Measurements from ENCODE around the gene RPS26. TPM values are rescaled to one million over a fixed set of nuclear protein-coding genes. Genes with fewer than 3 reads are reported as not detected.
"Not testable (repeated sequence)": the region's sequence is repeated elsewhere in the genome, so short reads cannot be mapped to it uniquely, and the experiment has no call there.

Gene RPS26
- total RNA-seq, 2 donors from 2014 or later: 47.4 to 49.0 TPM

GRCh38 chr12:56042430-56042813 is 704 bp downstream of the RPS26 start:
- DNase-seq (ENCODE audit: low spot score in 2 of 2); ATAC-seq; H3K9me3 Mint-ChIP-seq: not testable (repeated sequence)
- Mint-ChIP-seq H3K27ac (peak overlapping the region; percentile 95 to 100), H3K36me3 (peaks cover 24 to 32% of the 10 kb centered on the region in 2 donors)

- no peak for ATAC-seq
- DNase-seq (ENCODE audit: low spot score in 2 of 2): no peak
- Mint-ChIP-seq H3K27ac (peak overlapping the region; percentile 95 to 100), H3K9me3 (no peaks in the 10 kb centered on the region), H3K36me3 (peaks cover 24 to 32% of the 10 kb centered on the region in 2 donors)
Measured at GRCh38 chr12:56042843-56043242, 1.1 kb downstream of the RPS26 start.

- ATAC-seq: no peak
- peak overlapping the region; percentile 32 to 91 for H3K27ac Mint-ChIP-seq
- H3K36me3 Mint-ChIP-seq: peaks cover 24 to 28% of the 10 kb centered on the region in 2 donors
- no peak for DNase-seq (ENCODE audit: low spot score in 2 of 2)
- H3K9me3 Mint-ChIP-seq: no peaks in the 10 kb centered on the region
Measured at GRCh38 chr12:56046027-56046780, 4.5 kb downstream of the RPS26 start.

- H3K9me3 Mint-ChIP-seq: no peaks in the 10 kb centered on the region
- ATAC-seq: no peak
- H3K27ac Mint-ChIP-seq: no peak overlapping the region
- no peaks in the 10 kb centered on the region for H3K36me3 Mint-ChIP-seq
- no peak for DNase-seq (ENCODE audit: low spot score in 2 of 2)
Measured at GRCh38 chr12:56053407-56053893, 11.7 kb downstream of the RPS26 start.

GRCh38 chr12:56059964-56060363 is 18.2 kb downstream of the RPS26 start:
- not testable (repeated sequence) for ATAC-seq; H3K9me3 Mint-ChIP-seq; H3K27ac Mint-ChIP-seq; DNase-seq (ENCODE audit: low spot score in 2 of 2); H3K36me3 Mint-ChIP-seq

GRCh38 chr12:56061982-56062381 is 20.3 kb downstream of the RPS26 start:
- no peaks in the 10 kb centered on the region for H3K36me3 Mint-ChIP-seq
- no peak for ATAC-seq
- H3K9me3 Mint-ChIP-seq: no peaks in the 10 kb centered on the region
- no peak overlapping the region for H3K27ac Mint-ChIP-seq
- no peak for DNase-seq (ENCODE audit: low spot score in 2 of 2)

- DNase-seq (ENCODE audit: low spot score in 2 of 2) (no peak), ATAC-seq (no peak)
- Mint-ChIP-seq H3K36me3 (no peaks in the 10 kb centered on the region), H3K9me3 (no peaks in the 10 kb centered on the region), H3K27ac (no peak overlapping the region)
Measured at GRCh38 chr12:56062996-56063395, 21.3 kb downstream of the RPS26 start.

- Mint-ChIP-seq H3K27ac (no peak overlapping the region), H3K9me3 (no peaks in the 10 kb centered on the region), H3K36me3 (no peaks in the 10 kb centered on the region)
- ATAC-seq: no peak
- DNase-seq (ENCODE audit: low spot score in 2 of 2): no peak
Measured at GRCh38 chr12:56071648-56072047, 29.9 kb downstream of the RPS26 start.

- Mint-ChIP-seq H3K27ac (no peak overlapping the region), H3K36me3 (no peaks in the 10 kb centered on the region), H3K9me3 (no peaks in the 10 kb centered on the region)
- no peak for DNase-seq (ENCODE audit: low spot score in 2 of 2)
- ATAC-seq: no peak
Measured at GRCh38 chr12:56074396-56074795, 32.7 kb downstream of the RPS26 start.

- not testable (repeated sequence) for H3K27ac Mint-ChIP-seq; DNase-seq (ENCODE audit: low spot score in 2 of 2); ATAC-seq; H3K36me3 Mint-ChIP-seq; H3K9me3 Mint-ChIP-seq
Measured at GRCh38 chr12:56077966-56078365, 36.2 kb downstream of the RPS26 start.

GRCh38 chr12:56078427-56078826 is 36.7 kb downstream of the RPS26 start:
- ATAC-seq: no peak

GRCh38 chr12:56078931-56079722 is 37.4 kb downstream of the RPS26 start:
- Mint-ChIP-seq H3K27ac (no peak overlapping the region), H3K36me3 (no peaks in the 10 kb centered on the region), H3K9me3 (no peaks in the 10 kb centered on the region)
- DNase-seq (ENCODE audit: low spot score in 2 of 2) (peak; percentile 65 to 78), ATAC-seq (peak; percentile 51 to 55)

More at GRCh38 chr12:56078427-56078826, 36.7 kb downstream of the RPS26 start:
- H3K27ac Mint-ChIP-seq: no peak overlapping the region
- H3K9me3 Mint-ChIP-seq: no peaks in the 10 kb centered on the region
- DNase-seq (ENCODE audit: low spot score in 2 of 2): no peak
- H3K36me3 Mint-ChIP-seq: no peaks in the 10 kb centered on the region

GRCh38 chr12:56079723-56080555 is 38.2 kb downstream of the RPS26 start, which contains the start of gene ERBB3:
ERBB3 (plus strand) TSS chr12:56080165; CDS start chr12:56080301, 136 bp downstream.
- DNase-seq (ENCODE audit: low spot score in 2 of 2) (peak; percentile 67 to 72), ATAC-seq (peak; percentile 92 to 95)
- H3K9me3 Mint-ChIP-seq: no peaks in the 10 kb centered on the region
- H3K27ac Mint-ChIP-seq: no peak within 1 kb of the TSS
- no peaks in the 10 kb centered on the region for H3K36me3 Mint-ChIP-seq

GRCh38 chr12:56080556-56081138 is 38.9 kb downstream of the RPS26 start:
- ATAC-seq (no peak), DNase-seq (ENCODE audit: low spot score in 2 of 2) (no peak)
- no peak overlapping the region for H3K27ac Mint-ChIP-seq
- H3K9me3 Mint-ChIP-seq: no peaks in the 10 kb centered on the region
- no peaks in the 10 kb centered on the region for H3K36me3 Mint-ChIP-seq

GRCh38 chr12:56081393-56082347 is 40.0 kb downstream of the RPS26 start:
- ATAC-seq (no peak), DNase-seq (ENCODE audit: low spot score in 2 of 2) (no peak)
- Mint-ChIP-seq H3K27ac (no peak overlapping the region), H3K9me3 (no peaks in the 10 kb centered on the region), H3K36me3 (no peaks in the 10 kb centered on the region)
